Effector CD8-positive, alpha-beta T cell (primary cell): ENCODE data around the gene INSIG1.

Experiments
- DNase-seq: peaks from one replicate; lab custom pipeline; 2025; lab: John Stamatoyannopoulos, UW

Gene INSIG1

DNA sequence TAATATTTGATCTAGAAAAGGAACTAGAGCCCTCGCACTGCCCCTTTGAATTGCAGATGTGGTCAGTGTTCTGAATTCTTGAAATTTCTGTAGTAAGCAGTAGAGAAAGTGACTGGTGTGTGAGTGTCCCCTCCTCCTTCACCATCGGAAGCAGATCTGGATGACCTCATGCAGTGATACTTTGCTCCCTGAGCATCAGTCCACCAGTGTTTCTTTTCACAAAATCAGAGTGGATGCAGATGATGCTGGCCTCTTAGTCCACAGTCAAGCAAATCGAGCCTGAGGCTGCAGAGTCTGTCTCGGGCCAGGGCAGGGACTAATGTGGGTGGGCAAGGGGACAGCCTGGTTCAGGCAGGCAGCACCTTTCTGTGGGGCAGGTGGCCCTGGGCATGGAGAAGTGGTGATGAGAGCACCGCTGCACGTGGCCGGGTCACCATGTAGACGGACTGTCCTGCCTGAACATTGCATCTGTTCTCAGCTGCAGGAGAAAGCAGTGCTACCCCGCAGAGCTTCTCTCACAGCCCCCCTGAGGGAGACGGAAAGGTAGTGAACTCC, 5.4 kb downstream of the INSIG1 start:
- no peak for DNase-seq

DNA sequence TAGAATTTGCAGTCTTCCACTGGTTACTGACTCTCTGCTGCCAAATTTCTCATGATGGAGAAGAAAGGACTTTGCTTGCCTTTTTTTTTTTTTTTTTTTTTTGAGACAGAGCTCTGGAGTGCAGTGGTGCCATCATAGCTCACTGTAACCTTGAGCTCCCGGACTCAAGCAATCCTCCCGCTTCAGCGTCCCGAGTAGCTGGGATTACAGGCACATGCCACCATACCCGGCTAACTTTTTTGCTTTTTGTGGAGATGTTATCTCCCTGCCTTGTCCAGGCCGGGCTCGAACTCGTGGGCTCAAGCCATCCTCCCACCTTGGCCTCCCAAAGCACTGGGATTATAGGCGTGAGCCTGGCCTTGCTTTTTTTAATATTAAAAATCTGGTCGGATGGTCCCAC, 6.2 kb downstream of the INSIG1 start:
- no peak for DNase-seq

DNA sequence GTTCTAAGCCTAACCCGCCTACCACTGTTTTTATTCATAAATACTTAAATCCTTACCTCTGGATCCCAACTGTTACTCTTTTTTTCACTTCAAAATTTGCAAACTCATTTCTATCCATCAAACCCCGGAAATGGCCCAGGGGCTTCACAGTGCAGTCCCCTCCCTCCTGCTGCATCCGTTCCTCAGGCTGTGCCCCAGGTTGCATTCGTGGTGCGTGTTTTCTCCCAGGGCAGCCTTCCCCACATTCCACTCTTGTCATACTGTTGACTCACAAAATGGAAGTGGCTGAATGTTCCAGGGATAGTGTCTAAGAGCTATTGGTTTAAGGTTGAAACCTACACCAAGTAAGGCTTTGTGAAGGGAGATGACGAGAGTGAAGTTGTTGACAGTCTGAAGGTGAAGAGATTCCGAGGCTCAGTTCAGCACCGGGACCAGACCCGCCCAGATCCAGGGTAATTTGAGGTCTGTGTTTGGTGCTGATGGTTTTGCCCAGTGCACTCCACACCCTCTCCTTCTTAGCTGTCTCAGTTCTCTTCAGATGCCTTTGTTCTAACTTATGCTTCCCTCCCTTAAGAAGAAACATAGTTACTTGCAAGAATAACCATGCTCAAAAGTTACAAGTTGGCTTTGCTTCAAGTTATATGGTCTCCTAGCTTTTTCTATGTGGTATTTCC, 7.7 kb downstream of the INSIG1 start:
- no peak for DNase-seq

DNA sequence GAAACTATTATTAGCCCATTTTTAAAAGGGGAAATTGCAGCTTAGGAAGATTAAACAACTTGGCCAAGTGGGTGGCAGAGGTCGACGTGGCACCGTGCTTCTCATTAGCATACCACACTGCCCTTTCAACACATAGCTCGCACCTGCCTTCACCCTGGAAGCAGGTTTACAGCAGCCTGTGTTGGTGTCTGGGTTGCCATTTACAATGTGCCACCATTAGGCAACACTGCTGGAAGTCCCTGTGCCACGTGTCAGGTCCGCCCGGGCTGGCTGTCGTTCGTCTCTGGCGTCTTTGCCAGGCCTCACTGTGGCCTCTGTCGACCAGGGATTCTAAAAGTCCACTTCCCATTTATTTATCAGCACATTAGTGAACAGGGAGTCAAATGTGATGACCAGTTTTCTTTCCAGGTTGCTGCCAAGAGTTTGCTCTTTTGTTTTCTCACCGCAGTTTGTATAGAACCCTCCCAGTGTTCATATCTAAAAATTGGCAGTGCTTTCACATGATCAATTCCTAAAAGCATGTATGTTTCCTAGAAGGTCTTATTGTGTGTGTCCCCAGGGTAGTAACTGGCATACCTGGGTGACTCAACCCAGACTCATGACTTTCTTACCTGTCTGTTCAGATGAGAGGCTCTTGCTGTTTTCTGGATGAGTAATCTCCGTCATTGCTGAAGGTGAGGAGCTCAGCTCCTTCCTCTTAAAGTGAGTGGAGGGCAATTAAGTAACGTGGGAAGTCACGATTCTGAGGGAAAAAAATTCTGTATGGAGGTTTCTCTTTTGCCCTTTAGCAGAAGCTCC, 9.2 kb downstream of the INSIG1 start:
- DNase-seq, result no peak

DNA sequence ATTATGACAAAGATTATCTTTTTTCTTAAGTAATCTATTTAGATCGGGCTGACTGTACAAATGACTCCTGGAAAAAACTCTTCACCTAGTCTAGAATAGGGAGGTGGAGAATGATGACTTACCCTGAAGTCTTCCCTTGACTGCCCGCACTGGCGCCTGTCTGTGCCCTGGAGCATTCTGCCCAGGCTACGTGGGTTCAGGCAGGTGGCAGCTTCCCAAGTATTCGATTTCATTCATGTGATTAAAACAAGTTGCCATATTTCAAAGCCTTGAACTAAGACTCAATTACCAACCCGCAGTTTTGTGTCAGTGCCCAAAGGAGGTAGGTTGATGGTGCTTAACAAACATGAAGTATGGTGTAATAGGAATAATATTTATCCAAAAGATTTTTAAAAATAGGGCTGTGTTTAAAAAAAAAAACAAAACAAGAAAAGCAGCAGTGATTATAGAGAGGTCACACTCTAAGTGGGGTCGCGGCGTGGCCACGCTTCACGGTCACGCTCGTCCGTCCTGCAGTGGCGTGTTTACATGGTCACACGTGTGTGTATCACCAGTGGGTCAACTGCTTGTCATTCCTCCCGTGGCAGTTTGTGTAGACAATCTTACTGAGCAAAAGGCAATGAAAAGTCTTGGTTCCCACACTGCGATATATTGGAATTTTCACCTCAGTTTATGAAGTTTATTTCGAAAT, 10.8 kb downstream of the INSIG1 start:
- DNase-seq, result no peak

DNA sequence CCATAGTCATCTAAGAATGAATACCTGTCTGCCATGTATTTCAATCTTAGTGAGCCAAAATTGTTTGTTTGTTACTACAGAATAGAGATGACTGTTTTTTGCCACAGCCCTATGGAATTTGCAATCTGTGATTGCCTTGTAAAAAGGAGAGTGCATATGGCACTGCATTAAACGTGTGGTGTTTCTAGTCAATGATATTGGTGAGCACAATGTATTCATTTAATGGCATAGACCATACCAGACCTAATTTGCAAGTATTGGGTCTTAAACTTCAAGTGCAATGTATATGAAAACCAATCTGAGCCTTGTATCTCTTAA, 11.3 kb downstream of the INSIG1 start:
- no peak for DNase-seq

DNA sequence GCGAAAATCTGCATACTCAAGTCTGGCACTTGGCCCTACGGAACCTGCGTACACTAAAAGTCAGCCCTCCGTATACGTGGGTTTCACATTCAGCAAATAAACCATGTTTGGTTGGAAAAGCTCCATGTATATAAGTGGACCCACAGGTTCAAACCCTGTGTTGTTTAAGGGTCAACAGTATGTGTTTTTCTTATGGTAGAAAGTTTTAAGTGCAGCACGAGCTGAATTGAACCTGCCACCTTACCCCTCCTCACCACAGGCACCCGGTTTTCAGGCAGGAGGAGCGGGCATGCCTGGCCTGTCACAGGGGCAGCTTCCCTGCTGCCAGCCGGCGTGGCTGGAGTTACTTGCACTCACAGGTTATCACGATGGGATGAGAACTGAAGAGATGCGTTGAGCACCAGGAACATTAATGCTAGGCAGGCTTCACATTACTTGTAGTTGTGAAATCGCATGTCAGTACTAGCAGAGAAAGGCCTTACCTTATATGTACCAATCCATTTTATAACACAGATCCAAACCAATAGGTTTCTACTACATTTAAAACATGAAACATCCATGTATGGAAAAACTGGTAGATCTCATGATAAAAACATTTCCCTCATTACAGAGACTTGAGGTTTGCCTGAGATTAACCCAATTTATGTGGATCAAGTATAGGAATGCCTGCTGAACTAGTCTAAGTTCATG, 12.9 kb downstream of the INSIG1 start:
- DNase-seq, result no peak

DNA sequence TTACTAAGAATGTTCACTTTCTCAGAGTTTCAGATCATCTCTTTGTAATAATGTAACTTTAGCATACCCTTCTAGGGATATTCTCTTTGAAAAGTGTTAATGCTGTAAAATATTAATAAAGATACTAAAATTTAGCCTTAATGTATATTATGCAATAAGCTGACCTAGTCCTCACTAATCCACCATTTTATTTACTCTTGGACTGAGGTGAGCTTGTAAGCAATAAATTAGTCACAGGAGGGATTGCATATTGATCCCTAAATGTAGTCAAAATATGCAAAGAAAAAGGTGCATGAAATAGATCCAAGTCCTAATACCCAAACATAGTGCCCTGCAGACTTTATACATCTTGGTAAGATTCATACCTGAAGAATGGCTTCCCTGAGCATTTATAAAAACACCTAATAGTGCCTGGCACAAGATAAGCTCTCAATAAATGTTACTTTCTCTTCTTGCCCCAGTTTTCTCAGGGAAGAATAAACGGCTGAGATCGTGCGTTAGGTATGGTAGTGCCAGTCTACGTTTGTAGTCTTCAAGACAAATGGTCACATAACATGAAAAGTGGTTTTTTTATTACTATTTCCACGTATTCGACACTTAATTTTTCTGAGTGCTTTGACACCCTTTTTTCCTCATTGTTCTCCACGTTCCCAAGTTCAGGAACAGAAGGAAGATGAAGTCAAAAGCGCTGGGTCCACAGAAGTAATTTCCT, 14.3 kb downstream of the INSIG1 start:
- no peak for DNase-seq

DNA sequence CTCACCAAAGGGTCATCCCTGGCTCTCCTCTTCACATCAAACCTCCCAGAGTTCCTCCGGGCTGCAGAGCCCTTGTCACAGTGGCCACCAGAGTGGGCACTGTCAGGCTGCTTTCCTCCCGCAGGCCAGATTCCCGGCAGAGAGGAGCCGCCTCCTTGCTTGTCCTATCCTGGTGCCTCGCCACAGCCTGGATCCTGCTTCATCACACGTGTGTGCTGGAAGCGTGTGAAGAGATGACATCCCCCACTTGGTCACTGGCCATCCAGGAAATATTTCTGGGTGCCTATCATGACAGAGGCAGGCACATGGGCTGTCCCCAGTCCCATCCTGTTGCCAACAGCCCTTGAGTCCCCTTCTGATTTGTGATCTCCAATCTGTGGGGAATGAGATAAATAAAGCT, 15.0 kb downstream of the INSIG1 start:
- no peak for DNase-seq

DNA sequence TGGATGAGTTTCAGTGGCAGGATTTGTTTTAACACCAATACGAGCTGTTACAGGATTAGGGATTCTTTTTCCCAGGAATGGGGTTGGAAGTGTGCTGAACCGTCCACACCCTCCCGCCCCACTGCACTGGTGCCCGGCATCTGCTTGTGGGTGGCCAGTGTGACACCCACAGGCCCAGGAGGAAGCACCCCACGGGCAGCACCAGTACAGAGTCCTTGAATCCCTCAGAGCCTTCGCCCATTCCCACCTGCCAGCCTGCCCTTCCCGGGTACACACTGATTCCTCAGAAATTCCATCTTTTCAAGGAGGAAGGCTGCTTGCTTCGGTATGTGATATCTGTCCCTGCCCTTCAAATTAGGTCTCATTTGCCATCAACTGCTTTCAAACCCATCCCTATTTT, 15.4 kb downstream of the INSIG1 start:
- DNase-seq, result no peak

DNA sequence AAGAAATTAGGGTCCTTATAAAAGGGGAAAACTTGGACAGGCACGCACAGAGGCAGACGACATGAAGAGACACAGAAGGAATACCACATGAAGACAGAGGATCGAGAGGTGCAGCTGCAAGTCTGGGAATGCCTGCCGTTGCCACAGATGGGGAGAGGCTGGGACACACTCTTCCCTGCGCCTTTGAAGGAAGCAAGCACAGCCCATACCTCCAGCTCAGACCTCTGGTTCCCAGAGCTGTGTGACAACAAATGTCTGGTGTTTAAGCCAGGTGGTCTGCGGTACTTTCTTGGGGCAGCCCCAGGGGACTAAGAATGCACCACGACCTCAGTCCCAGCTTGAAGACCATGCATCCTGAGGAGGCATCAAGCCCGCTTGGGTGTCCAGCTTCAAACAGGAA, 18.3 kb downstream of the INSIG1 start:
- no peak for DNase-seq

DNA sequence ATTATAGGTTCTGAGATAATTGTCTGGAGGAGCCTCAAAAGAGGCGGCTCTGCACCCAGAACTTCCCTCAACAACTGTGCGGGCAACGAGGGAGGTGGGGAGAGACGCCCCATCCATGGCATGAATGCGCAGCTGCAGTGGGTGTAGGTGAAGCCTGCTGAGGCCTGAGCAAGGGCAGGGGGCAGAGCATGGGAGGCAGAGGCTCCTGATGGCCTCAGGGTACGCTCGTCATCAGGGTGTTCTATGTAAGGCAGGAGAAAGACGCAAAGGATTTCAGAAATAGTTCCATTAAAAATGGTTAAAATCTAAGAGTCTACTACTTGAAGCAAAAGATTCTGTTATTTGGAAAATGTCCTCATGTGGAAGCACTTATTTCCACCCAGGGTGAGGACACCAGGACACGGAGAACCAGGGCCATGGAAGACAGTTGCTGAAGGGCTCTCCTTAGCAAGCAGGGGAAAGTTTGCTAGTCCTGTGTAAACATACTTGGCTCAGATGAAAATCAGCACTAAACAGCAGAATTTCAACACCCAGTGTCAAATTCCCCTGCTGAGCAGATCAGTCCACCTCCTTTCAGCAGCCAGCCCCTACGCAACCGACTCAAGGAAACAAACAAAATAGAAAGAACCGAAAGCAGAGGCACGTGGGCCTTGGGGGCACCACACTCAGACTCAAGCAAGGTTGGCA, 18.9 kb downstream of the INSIG1 start:
- DNase-seq, result no peak

DNA sequence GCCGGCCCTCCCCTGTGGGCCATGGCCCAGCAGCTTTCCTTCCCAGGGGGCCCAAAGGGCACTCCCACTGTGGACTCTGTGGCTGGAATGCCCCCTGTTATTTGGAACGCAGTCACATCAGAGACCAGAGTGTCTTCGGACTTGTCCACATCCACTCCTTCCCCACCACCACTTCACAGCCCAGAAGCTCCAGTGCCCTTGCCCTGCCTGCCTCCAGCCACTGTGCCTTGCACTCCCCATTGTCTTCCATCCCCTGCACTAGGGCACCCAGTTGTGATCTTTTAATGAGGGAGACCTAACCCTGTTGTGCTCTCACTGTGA, 19.4 kb downstream of the INSIG1 start:
- no peak for DNase-seq

DNA sequence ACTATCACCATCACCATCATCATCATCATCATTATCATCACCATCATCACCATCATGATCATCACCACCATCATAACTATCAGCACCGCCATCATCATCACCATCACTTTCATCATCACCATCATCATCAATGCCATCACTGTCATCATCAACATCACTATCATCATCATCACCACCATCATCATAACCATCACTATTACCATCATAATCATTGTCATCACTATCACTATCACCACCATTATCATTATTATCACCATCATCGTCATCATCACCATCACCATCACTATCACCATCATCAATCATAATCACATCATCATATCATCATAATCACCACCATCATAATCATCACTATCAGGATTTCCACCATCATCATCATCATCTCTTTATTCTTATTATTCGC, 20.6 kb downstream of the INSIG1 start:
- no peak for DNase-seq

DNA sequence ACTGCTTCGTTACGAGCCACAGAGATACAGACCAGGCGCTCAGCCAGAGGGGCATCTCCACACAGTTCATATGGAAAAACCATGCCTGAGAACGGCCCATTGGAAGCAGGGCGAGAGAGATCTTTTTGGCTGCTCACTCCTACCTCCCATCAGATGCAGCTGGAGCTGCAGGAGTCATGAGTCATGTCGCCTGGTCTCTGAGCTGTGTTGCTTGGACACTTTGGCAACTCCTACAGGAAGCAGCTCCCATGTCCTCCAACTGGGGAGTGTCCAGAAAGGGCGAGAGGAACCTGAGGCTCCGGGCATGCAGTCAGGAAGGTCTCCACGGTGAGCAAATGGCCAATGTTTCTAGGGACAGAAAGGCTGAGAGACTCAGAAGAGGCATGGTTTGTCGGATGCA, 24.9 kb downstream of the INSIG1 start:
- DNase-seq, result no peak

DNA sequence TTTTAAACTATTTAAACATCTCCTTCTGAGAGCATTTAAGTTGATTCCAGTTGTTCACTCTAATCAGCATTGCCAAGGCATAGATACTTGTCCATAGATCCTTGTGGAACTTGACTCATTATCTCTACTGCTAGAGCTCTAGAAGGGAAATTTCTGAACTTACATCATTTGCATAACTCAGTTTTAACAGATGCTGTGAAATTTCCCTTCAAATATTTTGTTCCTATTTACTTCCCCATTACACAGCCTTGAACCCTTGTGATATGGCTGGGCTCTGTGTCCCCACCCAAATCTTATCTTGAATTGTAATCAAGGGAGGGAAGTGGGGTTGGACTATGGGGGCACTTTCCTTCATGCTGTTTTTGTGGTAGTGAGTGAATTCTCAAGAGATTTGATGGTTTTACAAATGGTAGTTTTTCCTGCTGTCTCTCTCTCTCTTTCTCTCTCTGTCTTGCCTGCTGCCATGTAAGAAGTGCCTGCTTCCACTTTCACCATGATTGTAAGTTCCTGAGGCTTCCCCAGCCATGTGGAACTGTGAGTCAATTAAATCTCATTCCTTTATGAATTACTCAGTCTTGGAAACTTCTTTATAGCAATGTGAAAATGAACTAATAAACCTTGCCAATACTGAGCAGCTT, 25.4 kb downstream of the INSIG1 start:
- DNase-seq, result no peak

DNA sequence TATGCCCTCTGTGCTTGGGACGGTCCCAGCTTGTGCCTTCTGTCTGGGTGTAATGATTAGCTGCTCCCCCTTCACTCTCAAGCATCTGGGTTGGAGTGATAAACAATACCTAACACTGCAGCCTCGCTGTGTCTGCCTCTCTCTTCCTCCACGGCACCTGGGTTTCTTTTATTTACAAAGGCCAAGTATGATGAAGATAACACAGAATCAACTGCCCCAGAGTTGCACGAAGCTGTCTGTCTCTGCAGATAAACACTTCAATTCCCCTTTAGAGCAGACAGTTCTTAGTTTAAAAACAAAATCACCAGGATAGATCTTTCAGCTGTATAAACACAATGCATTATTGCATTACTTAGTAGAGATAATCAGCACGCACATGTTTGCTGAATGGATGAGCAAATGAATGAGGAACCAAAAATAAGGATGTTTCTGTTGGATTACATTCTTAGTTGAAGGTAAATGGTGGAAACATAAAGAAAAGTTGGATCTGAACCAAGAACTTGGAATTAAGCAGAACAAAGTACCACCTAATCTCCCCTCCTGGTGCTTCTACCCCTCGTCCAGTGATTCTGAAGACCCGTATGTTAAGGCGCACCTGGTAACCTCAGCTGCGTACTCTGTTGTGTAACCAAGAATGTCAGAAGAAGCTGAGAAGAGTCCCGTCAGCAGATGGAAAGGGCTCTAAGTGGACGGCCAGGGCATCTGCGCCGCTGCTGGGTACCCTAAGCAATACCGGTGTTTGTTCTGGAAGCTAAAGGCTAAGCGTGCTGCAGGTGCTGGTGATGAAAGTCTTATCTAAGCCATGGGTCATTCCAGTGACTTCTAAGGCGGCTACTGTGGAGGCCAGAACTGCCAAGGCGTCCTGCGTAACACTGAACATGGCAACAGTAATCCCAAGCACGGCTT, 26.6 kb downstream of the INSIG1 start:
- no peak for DNase-seq

DNA sequence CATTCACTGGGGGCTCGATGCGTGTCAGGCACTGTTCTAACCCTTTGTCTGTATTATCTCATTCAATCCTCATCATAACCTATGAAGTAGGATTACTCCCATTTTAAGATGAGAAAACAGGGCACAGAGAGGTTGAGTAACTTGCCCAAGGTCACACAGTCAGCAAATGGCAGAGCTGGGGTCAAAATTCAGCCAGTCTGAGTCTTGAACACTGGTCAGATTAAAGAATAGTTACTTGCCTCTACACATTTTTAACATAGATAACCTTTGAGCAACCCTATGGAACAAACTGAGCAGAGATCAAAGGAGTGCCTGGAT, 27.2 kb downstream of the INSIG1 start:
- DNase-seq, result no peak

DNA sequence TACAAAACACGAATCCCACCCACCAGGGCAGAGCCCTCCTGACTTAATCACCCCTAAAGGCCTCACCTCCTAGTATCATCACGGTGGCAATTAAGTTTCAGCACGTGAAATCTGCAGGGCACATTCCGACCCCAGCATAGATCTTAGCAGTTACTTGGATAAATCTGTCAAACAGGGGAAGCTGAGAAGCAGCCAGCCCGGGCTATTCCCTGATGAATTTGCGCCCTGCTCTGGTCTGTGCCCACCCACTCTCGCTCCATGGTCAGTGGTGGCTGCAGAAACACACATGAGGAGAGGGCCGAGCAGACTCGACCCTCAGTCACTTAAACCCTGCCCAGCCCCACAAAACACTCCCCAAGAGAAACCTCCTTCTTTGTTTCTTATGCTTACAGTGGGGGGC, 28.7 kb downstream of the INSIG1 start:
- no peak for DNase-seq
